ENCODE measurements around the gene RRM1.

DNA sequence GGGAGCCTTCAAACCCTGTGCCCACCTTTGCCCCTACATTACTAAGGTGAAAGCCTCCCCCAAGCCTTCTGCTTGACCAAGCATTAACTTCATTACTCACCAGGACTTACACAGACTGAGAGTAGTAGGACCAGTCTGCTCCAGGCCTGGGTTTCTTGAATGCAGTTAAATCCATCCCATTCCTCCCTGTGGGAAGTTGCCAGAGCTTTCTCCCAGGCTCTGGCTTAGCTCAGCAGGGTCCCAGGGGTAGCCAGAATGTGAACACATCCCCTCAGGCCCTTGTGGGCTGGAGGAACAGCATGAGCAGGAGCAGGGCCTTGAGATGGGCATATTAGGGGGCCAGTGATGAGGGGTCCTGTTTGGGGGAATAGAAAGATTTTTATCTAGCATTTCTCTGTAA is 59.9 kb downstream of the RRM1 start:
- TF ChIP-seq POLR2A (IDR thresholded peaks at IDR 0.05) (no peak), POLR2AphosphoS5 (IDR thresholded peaks at IDR 0.05; ENCODE audit: insufficient read depth in 1 of 2, low read depth in 1 of 2) (no peak)
- TF ChIP-seq, protein P1, sequence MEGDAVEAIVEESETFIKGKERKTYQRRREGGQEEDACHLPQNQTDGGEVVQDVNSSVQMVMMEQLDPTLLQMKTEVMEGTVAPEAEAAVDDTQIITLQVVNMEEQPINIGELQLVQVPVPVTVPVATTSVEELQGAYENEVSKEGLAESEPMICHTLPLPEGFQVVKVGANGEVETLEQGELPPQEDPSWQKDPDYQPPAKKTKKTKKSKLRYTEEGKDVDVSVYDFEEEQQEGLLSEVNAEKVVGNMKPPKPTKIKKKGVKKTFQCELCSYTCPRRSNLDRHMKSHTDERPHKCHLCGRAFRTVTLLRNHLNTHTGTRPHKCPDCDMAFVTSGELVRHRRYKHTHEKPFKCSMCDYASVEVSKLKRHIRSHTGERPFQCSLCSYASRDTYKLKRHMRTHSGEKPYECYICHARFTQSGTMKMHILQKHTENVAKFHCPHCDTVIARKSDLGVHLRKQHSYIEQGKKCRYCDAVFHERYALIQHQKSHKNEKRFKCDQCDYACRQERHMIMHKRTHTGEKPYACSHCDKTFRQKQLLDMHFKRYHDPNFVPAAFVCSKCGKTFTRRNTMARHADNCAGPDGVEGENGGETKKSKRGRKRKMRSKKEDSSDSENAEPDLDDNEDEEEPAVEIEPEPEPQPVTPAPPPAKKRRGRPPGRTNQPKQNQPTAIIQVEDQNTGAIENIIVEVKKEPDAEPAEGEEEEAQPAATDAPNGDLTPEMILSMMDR (IDR thresholded peaks at IDR 0.05) = no peak
